OCI-LY3 (cell line): ENCODE results near the gene TRAF3IP3.

Source experiments
- EZH2phosphoT487 ChIP-seq: fragments of 200-600 bp; shearing (Covaris generic); IDR thresholded peaks from 2 replicates; pipeline ENCODE4 v1.6.1; 2018; ENCODE audit warnings: antibody characterized with exemption, mixed run types, low read depth
- TF ChIP-seq, protein P1 (sequence below): fragments of 200-600, 300-600 bp; sonication (generic); IDR thresholded peaks from 2 replicates; pipeline ENCODE4 v1.5.1; 2014; ENCODE audit warnings: antibody characterized with exemption, low read length, low read depth

DNA sequence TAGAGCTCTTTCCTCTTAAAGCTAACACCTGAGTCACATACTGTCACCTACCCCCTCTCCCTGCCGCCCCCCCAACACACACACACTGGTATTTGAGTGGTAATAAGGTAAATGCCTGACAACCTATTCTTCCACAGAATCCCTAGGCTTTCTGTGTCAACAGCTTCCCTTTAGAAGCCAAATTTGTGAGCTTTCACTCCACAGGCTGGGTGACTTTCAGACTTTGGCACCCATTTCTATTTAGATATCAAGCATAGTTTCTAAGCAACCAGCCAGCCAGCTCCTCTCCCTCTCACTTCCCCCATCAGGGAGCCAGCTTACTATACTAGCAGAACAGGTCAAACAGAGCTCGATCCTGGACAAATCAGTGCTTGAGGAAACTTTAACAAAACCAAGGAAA lies 31.7 kb downstream of the TRAF3IP3 start:
- TF ChIP-seq, protein P1, sequence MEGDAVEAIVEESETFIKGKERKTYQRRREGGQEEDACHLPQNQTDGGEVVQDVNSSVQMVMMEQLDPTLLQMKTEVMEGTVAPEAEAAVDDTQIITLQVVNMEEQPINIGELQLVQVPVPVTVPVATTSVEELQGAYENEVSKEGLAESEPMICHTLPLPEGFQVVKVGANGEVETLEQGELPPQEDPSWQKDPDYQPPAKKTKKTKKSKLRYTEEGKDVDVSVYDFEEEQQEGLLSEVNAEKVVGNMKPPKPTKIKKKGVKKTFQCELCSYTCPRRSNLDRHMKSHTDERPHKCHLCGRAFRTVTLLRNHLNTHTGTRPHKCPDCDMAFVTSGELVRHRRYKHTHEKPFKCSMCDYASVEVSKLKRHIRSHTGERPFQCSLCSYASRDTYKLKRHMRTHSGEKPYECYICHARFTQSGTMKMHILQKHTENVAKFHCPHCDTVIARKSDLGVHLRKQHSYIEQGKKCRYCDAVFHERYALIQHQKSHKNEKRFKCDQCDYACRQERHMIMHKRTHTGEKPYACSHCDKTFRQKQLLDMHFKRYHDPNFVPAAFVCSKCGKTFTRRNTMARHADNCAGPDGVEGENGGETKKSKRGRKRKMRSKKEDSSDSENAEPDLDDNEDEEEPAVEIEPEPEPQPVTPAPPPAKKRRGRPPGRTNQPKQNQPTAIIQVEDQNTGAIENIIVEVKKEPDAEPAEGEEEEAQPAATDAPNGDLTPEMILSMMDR = no peak
- TF ChIP-seq EZH2phosphoT487 = no peak
